SK-N-MC (cell line): ENCODE results near the gene NHS.

ENCODE experiments used
- EZH2 ChIP-seq: fragments of 200-600 bp; sonication (generic); IDR thresholded peaks from one replicate; pipeline ENCODE4 v1.6.1; 2017; ENCODE audit warnings: antibody characterized with exemption
- POLR2AphosphoS5 ChIP-seq: IDR thresholded peaks from 2 replicates; pipeline ENCODE4 v1.6.1; 2012; ENCODE audit warnings: mild to moderate bottlenecking, low read depth, low read length, borderline replicate concordance

DNA sequence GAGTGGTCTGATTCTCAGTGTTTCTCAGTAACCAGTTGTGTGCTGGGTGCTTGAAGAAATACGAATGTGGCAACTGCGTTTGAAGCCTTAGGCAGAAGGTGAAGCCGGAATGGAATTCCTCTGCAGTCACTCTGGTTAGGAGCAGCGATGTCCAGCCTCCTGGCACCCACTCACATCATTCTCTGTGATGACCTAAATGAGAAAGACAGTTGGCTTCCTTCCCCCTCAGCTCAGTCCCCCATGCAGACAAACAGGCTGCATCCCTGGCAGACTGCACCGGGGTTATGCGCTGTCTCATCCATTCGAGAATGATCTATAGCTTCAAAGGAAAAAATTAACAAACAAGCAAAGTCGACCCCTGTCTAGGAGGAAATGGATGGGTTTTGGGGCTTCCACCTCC lies 192.2 kb downstream of the NHS start:
- no peak for TF ChIP-seq POLR2AphosphoS5
- no peak for TF ChIP-seq EZH2
